Measurements from ENCODE around the gene DDR2.
"Not testable (repeated sequence)": the region's sequence is repeated elsewhere in the genome, so short reads cannot be mapped to it uniquely, and the experiment has no call there.

DDR2 gene

DNA sequence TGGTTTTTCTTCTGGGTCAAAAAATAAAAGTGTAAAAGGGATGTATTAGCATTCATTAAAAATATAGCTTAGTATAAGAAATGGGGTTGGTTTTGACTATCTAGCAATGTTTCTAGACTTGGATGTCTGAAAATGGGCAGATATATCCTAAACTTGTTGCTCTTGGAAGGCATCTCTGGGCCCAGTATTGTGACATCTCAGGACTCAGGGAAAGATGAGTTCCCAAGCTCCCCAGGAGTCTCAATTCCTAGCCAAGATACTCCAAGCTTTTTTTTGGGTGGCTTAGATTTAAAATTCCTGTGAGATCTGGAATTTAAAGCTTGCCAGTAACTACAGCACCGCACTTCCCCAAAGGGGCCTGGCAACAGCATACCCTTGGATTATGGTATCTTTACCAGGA, 146.8 kb downstream of the DDR2 start:
- DNase-seq (ENCODE audit: low spot score) = no peak

DNA sequence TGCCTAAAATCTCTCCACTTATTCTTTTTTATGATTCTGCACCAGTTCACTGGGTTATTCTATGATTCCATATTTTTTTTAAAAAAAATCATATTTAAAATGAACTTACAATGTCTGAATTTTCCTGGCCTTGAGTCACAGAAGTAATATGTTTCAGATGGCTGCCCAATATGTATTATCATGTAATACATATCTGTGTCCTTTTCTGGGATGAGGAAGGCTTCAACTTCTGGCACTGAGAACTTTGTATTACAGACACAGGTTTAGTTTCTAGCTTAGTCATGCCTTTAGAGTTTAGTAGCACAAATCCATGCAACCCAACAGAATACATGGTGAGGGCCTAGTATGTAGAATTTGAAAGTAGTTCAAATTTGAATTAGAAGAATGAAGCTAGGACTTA, 150.4 kb downstream of the DDR2 start:
- no peak for DNase-seq (ENCODE audit: low spot score)

DNA sequence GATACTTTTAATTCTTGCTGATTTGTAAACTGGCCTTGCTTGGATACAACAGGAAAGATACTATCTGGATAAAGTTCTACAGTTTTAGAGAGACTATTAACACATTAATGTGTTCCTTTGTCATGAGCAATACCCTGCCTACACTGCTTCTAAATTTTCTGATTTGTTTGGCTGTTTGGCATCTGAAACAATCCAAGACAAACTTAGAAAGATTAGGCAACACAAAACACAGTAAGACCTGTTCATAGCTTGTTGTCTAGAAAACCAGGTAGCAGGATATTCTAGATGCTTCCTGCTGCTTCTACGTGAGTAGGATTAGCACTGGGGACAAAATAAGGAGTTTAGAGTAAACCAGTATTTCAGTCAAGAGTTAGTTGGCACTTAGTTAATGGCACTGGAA, 152.7 kb downstream of the DDR2 start:
- not testable (repeated sequence) for DNase-seq (ENCODE audit: low spot score)

DNA sequence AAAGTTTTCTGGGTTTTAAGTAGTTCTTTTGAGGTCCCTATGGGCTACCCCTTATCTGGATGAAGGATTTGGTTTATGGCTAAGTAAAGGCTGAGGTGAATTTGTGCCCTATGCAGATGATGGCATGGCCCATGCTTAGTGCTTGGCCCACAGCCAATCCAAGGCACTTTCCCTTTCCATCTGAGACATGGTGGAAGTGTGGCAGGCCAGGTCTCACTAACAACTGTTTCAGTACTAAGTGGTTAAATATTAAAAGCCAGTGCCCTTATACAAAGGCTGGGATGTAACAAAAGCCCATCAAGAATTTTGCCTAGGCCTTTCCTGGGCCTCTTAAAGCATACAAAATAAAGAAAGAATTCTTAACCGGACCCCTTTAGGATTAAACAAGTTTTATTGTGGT, 156.5 kb downstream of the DDR2 start:
- not testable (repeated sequence) for DNase-seq (ENCODE audit: low spot score)

DNA sequence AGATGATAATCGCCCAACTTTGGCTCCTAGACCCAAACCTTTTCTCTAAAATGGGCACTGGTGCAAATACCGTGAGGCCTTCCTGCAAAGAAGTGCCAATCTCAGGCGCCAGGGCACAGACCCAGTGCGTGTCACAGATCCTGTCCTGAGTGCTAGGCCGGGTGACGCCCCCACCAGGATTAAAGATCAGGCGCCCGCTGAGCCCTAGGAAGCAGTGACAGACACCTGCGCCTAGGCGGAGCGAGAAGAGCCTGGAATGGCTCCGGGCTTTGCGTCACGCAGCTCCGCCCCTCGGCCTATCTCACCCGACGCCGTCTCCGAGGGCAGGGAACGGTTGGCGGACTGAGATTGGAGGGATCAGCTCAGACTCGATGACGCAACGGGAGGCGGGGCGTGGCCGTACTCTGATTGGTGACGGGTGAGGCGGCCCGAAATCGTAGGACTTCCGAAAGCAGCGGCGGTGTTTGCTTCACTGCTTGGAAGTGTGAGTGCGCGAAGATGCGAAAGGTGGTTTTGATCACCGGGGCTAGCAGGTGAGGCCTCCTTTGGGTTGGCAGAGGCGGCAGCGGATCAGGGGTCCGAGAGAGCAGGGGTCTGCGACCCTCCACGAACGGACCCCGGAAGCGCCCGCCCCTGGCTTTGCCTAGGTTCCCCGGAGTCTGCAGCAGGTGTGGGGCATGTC, 158.2 kb downstream of the DDR2 start, which contains the start of gene HSD17B7:
TSS of gene HSD17B7 (plus strand) at position 400 of the 682 bp plus-strand sequence. CDS start at position 499, 99 bp downstream.
- not testable (repeated sequence) for DNase-seq (ENCODE audit: low spot score)

DNA sequence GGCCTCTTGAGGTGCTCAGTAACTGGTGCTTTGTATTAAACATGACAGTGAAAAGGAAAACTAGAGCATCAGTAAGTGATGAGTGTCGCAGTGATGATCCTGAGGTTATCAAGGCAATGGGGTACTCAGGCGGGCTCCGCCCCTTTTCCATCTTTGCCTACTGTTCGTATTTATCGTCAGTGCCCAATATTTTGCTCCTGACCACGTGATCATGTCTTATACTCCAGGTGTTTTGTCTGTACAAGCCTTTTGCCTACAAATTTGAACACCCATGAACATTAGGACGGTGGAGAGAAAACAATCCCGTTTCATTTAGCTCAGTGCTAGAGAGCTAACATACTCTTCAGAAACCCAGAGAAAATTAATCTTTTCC, 158.7 kb downstream of the DDR2 start:
- DNase-seq (ENCODE audit: low spot score) = not testable (repeated sequence)

DNA sequence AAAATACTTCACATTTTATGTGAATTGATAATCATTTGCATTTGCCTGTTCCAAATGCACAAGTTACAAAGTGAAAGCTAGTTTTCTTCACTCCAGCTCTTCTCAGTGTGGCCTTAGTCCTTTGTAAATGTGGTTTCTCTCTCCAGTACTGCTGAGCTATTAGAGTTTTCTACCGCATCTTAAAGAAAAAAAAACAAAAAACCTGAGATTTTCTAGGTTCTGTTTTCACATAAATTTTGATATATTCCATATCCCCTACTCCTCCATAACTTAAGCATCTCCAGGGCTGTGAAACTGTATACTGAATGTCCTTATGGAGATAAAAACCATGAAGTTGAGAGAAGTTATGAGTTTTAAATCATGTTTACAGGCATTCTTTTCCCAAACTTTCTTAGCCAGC, 162.0 kb downstream of the DDR2 start:
- not testable (repeated sequence) for DNase-seq (ENCODE audit: low spot score)

DNA sequence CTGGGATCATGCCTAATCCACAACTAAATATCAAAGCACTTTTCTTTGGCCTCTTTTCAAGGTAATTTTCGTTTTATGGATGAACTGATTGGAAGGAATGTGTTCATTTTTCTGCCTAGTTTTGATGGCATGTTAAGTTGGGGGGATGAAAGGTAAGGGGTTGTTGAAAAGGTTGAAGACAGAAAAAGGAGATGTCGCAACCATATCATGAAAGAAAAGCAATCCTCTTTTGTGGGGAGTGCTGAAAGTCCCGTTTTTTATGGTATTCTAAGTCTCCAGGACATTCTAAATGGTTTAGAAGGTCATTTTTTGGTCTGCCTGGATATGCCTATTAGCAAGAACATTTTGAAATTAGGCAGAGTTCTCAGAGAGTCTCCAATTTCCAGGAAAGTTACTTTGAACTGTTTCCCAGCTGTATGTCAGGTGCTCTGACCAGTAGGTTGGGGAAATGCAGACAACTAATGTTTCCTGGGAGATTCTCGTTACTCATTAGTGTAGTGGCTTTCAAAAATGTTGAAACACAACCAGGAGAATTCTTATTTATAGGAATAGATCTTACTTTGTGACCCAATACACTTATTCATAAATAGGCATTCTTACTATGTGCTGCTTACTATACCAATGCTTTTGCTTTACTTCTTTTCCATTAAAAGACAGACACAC, 164.5 kb downstream of the DDR2 start:
- DNase-seq (ENCODE audit: low spot score) = not testable (repeated sequence)

DNA sequence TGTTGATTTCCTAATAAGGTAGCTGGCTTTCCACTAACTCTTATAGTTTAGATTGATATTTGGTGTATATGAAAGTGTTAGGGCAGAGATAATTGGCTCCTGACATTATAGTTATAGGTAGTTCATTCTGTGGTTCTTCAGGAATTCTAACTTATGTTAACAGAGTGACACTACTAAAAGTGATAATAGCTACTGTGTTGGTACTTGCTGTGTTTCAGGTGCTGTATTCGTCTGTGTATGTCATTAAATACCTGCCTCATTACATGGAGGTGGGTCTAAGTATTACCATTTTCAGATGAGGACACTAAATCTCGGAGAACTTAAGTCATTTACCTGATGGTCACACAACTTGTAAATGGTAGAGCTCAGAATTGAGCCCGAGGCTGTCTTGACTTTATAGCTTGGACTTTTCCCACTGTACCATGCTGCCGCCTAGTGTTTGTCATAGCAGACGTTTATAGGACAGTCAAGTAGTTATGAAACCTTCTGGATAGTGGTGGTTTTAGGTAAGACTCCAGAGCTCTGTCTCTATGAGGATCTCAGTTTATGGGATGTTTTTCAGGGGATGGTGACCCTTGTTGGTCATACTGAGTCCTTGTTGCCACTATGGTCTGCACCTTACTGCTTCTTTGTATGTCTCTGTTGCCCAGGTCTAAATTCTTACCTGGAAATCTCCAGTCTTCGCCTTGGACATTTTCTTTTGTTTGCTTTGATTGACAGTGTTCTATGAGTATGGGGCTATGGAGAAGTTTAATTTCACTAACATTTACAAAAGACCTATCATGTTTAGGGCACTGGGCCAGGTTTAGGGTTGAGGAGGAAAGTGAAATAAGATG, 167.9 kb downstream of the DDR2 start:
- not testable (repeated sequence) for DNase-seq (ENCODE audit: low spot score)

DNA sequence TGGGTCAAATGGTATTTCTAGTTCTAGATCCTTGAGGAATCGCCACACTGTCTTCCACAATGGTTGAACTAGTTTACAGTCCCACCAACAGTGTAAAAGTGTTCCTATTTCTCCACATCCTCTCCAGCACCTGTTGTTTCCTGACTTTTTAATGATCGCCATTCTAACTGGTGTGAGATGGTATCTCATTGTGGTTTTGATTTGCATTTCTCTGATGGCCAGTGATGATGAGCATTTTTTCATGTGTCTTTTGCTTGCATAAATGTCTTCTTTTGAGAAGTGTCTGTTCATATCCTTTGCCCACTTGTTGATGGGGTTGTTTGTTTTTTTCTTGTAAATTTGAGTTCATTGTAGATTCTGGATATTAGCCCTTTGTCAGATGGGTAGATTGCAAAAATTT, 175.2 kb downstream of the DDR2 start:
- DNase-seq (ENCODE audit: low spot score) = not testable (repeated sequence)

DNA sequence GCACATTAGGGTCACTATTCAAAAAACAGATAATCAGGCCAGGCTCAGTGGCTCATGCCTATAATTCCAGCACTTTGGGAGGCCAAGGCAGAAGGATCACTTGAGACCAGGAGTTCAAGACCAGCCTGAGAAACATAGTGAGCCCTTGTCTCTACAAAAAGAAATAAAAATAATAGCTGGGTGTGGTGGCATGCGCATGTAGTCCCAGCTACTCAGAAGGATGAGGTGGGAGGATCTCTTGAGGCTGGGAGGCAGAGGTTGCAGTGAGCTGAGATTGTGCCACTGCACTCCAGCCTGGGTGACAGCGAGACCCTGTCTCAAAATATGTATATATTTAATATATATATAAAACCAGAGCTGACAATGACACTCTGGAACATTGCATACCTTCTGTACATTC, 180.1 kb downstream of the DDR2 start:
- not testable (repeated sequence) for DNase-seq (ENCODE audit: low spot score)

DNA sequence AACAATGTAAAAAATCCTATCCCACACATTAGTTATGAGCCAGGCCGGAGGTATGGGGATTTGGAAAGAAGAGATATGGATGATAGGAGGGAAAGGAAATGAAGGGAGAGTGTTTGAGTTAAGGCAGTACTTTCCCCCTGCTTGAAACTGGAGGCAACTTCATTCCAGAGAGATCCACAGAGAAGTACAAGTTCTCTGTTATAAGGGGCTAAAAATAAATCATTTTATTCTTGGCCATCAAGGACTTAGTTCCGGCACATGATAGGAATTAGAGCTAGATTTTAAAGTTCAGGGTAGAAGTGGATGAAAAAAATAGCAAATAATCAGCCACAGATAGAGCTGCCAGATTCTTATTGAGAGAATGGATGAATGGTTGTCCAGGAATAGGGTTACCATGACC, 185.9 kb downstream of the DDR2 start:
- DNase-seq (ENCODE audit: low spot score) = not testable (repeated sequence)

DNA sequence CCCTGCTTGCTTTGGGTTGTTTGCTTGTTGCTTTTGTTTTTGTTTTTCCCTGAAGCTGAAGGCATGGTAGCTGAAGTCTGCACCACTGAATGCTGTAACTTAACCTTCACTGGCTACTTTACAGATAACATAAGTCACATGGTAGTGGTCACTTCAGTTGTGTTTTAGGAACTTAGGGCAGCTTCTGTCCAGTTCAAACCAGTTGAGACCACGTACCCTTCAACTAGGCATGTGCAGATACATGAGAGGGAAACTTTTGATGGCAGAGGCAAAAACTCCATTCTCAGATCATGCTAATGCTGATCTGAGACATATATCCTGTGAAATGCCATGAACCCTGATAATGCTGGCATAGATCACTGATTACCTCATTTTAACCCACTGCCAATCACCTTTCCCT, 186.4 kb downstream of the DDR2 start:
- DNase-seq (ENCODE audit: low spot score) = not testable (repeated sequence)

DNA sequence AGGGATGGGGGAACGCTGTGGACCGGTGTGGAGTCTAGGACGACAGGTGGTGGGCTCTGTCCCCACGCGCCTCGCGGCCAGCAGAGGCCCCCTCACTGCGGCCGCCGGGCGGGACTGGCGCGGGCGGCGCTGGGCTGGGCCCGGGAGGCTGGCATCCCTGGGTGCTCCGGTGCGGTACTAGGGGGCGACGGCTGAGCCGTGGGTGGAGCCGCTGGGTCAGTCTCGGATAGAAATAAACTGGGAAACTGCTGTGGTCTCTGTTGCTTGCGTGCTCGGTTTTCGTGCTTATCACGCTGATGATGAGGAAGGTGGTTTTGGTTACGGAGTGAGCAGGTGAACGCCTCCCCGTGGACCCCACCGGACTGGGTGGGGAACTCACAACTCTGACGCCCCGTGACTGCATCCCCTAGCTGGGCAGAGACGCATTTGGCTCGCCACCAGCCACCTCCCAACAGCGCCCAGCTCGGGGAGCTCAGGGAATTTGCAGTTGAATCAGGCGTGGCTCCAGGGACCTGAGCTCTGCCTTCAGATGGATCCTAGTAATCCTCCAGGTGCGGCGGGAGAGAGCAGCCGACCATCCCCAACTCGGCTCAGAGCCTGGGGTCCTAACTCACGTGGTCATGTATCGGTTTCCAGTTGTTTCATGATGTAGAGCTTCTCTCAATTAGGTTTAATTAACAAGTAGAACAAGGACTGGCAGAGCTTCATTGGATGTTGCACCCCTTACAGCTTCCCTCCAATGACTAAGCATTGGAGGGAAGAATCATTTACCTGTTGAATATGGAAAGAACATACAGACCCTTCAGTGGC, 190.3 kb downstream of the DDR2 start:
- no peak for DNase-seq (ENCODE audit: low spot score)

DNA sequence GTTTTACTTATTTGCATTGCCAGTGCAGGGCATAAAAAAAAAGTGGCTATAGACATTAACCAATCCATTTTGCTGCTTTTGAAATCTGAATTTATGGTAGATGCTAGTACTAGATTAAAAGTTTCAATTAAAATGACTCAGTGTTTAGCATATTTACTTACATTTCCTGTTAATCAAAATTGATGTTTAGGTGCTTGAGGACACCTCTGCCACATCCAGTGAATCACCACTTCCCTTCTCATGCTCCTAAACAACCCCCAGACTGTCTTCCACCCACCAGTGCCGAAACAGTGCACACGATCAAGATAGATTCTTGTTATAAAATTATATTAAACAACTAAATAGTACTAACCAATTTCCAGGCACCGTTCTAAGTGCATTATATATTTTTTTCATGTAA, 191.0 kb downstream of the DDR2 start:
- no peak for DNase-seq (ENCODE audit: low spot score)

DNA sequence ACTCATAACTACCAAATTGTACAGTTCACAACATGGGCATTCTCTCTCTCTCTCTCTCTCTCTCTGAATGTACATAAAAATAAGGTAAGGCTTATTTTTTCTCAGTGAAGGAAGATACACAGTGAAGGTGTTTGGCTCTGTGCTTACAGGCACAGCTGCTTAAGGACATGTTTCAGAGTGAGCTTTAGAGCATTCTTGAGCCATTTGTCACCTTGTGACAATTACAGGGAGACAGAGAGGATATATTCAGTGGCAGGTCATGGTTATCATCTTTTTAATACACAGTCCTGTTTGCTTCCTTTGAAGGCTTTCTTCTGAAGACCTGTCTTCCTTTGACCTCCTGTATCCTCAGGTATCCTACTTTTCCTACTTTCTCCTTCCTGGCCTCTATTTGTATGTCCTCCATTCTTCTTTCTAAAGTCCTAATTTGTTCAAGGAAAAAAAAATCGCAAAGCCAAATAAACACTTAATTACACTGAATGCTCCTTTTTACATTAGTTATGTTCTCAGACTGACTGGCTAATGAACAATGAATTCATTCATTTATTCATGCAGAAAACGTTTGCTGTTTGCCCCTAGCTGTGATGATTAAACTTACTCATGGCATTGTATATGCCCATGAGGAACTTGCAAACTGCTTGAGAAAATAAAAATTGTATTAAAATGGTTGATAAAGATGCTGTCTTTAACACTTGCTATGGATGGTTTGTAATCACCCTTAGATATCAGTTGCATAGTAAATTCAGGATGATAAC, 191.7 kb downstream of the DDR2 start:
- DNase-seq (ENCODE audit: low spot score) = no peak

DNA sequence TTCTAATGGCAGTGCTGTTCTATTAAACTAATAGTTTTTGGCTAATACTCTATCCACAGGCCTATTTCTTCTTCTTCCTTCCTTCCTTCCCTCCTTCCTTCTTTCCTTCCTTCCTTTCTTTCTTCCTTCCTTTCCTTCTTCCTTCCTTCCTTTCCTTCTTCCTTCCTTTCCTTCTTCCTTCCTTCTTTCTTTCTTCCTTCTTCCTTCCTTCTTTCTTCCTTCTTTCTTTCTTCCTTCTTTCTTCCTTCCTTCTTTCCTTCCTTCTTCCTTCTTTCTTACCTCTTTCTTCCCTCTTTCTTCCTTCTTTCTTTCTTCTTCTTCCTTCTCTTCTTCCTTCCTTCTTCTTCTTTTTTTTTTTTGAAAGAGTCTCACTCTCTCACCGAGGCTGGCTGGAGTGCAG, 197.0 kb downstream of the DDR2 start:
- no peak for DNase-seq (ENCODE audit: low spot score)

DNA sequence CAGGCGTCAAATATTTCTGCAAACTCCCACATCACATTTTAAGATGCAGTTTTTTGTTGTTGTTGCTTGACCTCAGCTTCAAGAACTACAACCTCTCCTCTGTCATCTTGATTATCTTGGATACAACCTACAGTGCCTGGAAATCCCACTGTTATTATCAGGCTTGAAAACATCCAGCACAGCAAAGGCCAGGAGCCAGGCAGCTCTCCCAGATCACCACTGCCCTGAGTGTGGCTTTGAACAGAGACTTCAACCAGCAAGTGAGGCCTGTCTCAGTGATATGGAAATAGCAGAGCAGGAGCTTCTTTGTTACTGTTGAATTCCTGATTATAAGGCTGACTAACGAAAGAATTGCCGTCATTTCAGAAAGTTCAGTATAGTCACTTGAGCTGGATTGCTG, 200.2 kb downstream of the DDR2 start:
- DNase-seq (ENCODE audit: low spot score) = no peak

DNA sequence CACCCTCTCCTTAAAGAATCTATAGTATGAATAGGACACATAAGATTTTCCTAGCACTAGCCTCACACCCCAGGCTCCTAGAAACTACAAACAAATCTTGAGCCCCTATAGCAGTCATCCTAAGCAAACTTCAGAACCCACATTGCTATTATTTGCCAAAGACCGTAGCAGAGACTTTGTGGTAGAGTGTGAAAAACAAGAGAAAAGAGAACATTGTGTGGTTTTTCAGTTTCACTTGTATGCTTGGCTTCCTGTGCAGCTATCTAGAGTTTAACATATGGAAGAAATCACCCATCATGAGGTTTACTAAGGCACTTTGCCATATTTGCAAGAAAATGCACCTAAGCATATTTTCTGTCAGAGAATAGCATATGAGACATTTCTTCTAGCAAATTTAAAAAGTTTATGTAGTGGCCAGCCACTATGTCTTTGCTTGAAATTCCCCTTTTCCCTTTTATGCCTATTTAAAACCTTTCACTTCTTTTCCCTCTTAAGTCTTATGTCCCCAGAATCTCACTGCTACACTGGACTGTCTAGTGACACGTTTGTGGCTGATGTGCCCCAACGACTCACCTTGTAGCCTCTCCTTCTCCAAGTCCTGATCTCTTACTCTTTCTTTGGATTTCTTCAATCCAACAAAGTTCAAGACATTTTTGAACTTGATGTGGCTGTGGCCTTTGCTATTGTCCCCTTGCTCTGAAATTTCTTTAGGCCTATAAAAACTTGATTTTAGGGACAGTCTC, 203.1 kb downstream of the DDR2 start:
- no peak for DNase-seq (ENCODE audit: low spot score)

Measured in HuH-7.5 (cell line).